K562 (cell line): ENCODE results near the gene EVA1B. TPM values are rescaled to one million over a fixed set of nuclear protein-coding genes. Genes with fewer than 3 reads are reported as not detected.

Experiments used
- FOS ChIP-seq: IDR thresholded peaks from 3 replicates; pipeline ENCODE4 v1.6.1; 2011; ENCODE audit not compliant: insufficient read length; ENCODE audit errors: extremely low read depth
- GABPB1 ChIP-seq: sonication (generic); formaldehyde crosslinking; IDR thresholded peaks from 2 replicates; pipeline ENCODE4 v1.8.0; 2022; ENCODE audit warnings: mild to moderate bottlenecking, missing genetic modification reagents
- HDAC1 ChIP-seq, 2 experiments: fragments of 450-650 bp; IDR thresholded peaks; 2 replicates each; pipeline ENCODE4 v1.6.1; 2016 to 2017; ENCODE audit warnings: inconsistent platforms in 1 of 2, mild to moderate bottlenecking in 1 of 2, moderate library complexity in 1 of 2
- HDAC2 ChIP-seq: fragments of 450-650 bp; IDR thresholded peaks from 2 replicates; pipeline ENCODE4 v1.6.1; 2016; ENCODE audit warnings: mild to moderate bottlenecking
- NEUROD1 ChIP-seq: fragments of 150-350 bp; IDR thresholded peaks from 2 replicates; pipeline ENCODE4 v1.6.1; 2014; ENCODE audit warnings: borderline replicate concordance, low read length, low read depth; ENCODE audit not compliant: partially characterized antibody
- NKRF ChIP-seq: fragments of 450-650 bp; IDR thresholded peaks from 2 replicates; pipeline ENCODE4 v1.6.1; 2016; ENCODE audit warnings: borderline replicate concordance
- NRF1 ChIP-seq, 2 experiments: fragments of 450-650 bp; IDR thresholded peaks in 1 of 2; conservative IDR thresholded peaks in 1 of 2; 2 replicates each; pipeline ENCODE4 v1.6.1; 2014; ENCODE audit warnings: mild to moderate bottlenecking in 2 of 2
- RBM25 ChIP-seq: fragments of 200-400 bp; formaldehyde crosslinking; IDR thresholded peaks from 2 replicates; pipeline ENCODE4 v1.6.1; 2018; ENCODE audit warnings: low read length, low read depth, moderate library complexity; ENCODE audit not compliant: severe bottlenecking
- RFX5 ChIP-seq: IDR thresholded peaks from 2 replicates; pipeline ENCODE4 v1.6.1; 2011; ENCODE audit warnings: low read depth, mild to moderate bottlenecking, improper control_type of control experiment, low read length
- RREB1 ChIP-seq: fragments of 250-450 bp; sonication (Bioruptor Pico); IDR thresholded peaks from 2 replicates; pipeline ENCODE4 v1.4.0; 2020
- STAT5B ChIP-seq: fragments of 250-450 bp; sonication (Bioruptor Pico); IDR thresholded peaks from 2 replicates; pipeline ENCODE4 v1.8.0; 2021; ENCODE audit warnings: mild to moderate bottlenecking, inconsistent platforms
- ZBTB7A ChIP-seq: IDR thresholded peaks from 2 replicates; pipeline ENCODE4 v1.6.1; 2011; ENCODE audit warnings: low read depth, mild to moderate bottlenecking, low read length, moderate library complexity, borderline replicate concordance; ENCODE audit not compliant: control insufficient read depth
- ZNF395 ChIP-seq: fragments of 200-800 bp; sonication (Bioruptor generic); IDR thresholded peaks from 2 replicates; pipeline ENCODE4 v1.6.1; 2017; ENCODE audit warnings: missing genetic modification characterization, missing compliant biosample characterization
- ZNF583 ChIP-seq: fragments of 250-450 bp; sonication (Bioruptor Pico); IDR thresholded peaks from 2 replicates; pipeline ENCODE4 v1.4.0; 2020
- ZNF639 ChIP-seq, 2 experiments: fragments of 200-800 bp in 1 of 2; sonication (Bioruptor generic) in 1 of 2; sonication (generic) in 1 of 2; formaldehyde crosslinking in 1 of 2; IDR thresholded peaks in 1 of 2; conservative IDR thresholded peaks in 1 of 2; 2 replicates each; pipeline versions ENCODE4 v1.5.0 to v1.6.1; 2016 to 2020; ENCODE audit warnings: missing compliant biosample characterization in 1 of 2, missing genetic modification characterization in 1 of 2, missing genetic modification reagents in 1 of 2
- polyA plus RNA-seq, 8 experiments: library from polyadenylated mRNA; depleted of rRNA in 4 of 8; stranded (reverse) in 5 of 8; unstranded in 3 of 8; fragments of >200 nt; fragmentation: Nextera tagmentation in 2 of 8; fragmentation: Illumina TruSeq in 1 of 8; extraction: Ambion mirVana in 2 of 8; extraction: Trizol in 1 of 8; gene quantifications; 2 replicates each; pipeline versions ENCODE4 v1.2.1 to v1.2.3, GENCODE V29; 2011 to 2014; ENCODE audit warnings: inconsistent platforms in 1 of 8, missing spikeins in 1 of 8
- total RNA-seq, 7 experiments: library from RNA; depleted of rRNA in 6 of 7; stranded (reverse); fragments of >200 nt in 6 of 7; fragmentation: Illumina TruSeq in 2 of 7; extraction: Trizol in 2 of 7; gene quantifications; 2 replicates each; pipeline versions ENCODE4 v1.2.1 to v1.2.3, GENCODE V29; 2011 to 2021; ENCODE audit warnings: low replicate concordance in 1 of 7

EVA1B gene
- total and polyA plus RNA-seq, 9 of the 15 experiments (the other 6 are each of a cell fraction or from before 2014, with no cell fraction given): 0.08 to 65.7 (median 2.4) TPM

- peak; percentile 49; the same call in 1 of the 2 replicates for TF ChIP-seq RREB1 (CRISPR knock-in tag)
- no peak for TF ChIP-seq STAT5B
- peak; percentile 96 for TF ChIP-seq ZBTB7A
- peak; percentile 95 for TF ChIP-seq ZNF395 (CRISPR knock-in tag)
- TF ChIP-seq NEUROD1: peak; percentile 75
- TF ChIP-seq ZNF639 (CRISPR knock-in tag; conservative IDR thresholded peaks at IDR 0.05 in 1 of 2, IDR thresholded peaks at IDR 0.05 in 1 of 2): peak in 1 of 2 experiments; percentile 84; a peak in 2 of 4 replicates
- peak; percentile 86 for TF ChIP-seq ZNF583 (CRISPR knock-in tag)
- peak; percentile 77; the same call in 1 of the 2 replicates for TF ChIP-seq HDAC2
- 0 out of 2 replicates have a peak, but pooled peaks have one; percentile 45 for TF ChIP-seq NKRF
- peak; percentile 88 for TF ChIP-seq GABPB1
- no peak for TF ChIP-seq RBM25
- peak; percentile 90 to 91 for TF ChIP-seq NRF1 (conservative IDR thresholded peaks at IDR 0.05 in 1 of 2, IDR thresholded peaks at IDR 0.05 in 1 of 2)
- TF ChIP-seq RFX5: no peak
- peak in 1 of 2 experiments; percentile 84; a peak in 1 of 4 replicates for TF ChIP-seq HDAC1 (IDR thresholded peaks at IDR 0.05)
- TF ChIP-seq FOS: no peak
These were observed 2.1 kb downstream of the EVA1B start (continued) for GRCh38 chr1:36321119-36321951.
